Esophagus muscularis mucosa (tissue), 4 donors: ENCODE data around the gene TFIP11.

Source experiments
- CTCF ChIP-seq, 3 experiments: fragments of 200-600 bp in 2 of 3; fragments of 450-650 bp in 1 of 3; sonication (generic) in 2 of 3; IDR thresholded peaks; one replicate each; pipeline ENCODE4 v1.5.1; 2017 to 2019; ENCODE audit warnings: antibody characterized with exemption in 3 of 3, mild to moderate bottlenecking in 2 of 3, moderate library complexity in 1 of 3
- EP300 ChIP-seq: sonication (generic); formaldehyde crosslinking; IDR thresholded peaks from one replicate; pipeline ENCODE4 v1.6.1; 2017; ENCODE audit warnings: antibody characterized with exemption
- POLR2A ChIP-seq: fragments of 450-650 bp; IDR thresholded peaks from one replicate; pipeline ENCODE4 v1.6.1; 2017; ENCODE audit warnings: antibody characterized with exemption, moderate library complexity, mild to moderate bottlenecking, low read depth

GRCh38 chr22:26481112-26481693 lies 31.1 kb downstream of the TFIP11 start:
- TF ChIP-seq CTCF (IDR thresholded peaks at IDR 0.05) = no peak
- TF ChIP-seq POLR2A = no peak
- TF ChIP-seq EP300 = no peak
